Spleen (tissue), 7 donors: ENCODE results near the gene BRCC3.

Experiments
- POLR2A ChIP-seq, 3 donors: fragments of 450-650 bp; IDR thresholded peaks; one replicate each; pipeline ENCODE4 v1.5.1; 2017; ENCODE audit warnings: antibody characterized with exemption in 3 of 3, mild to moderate bottlenecking in 1 of 3
- TF ChIP-seq, protein P1 (sequence below), 11 experiments: fragments of 200-600 bp in 7 of 11; fragments of 450-650 bp in 4 of 11; sonication (generic) in 4 of 11; IDR thresholded peaks in 8 of 11; conservative IDR thresholded peaks in 3 of 11; 1 replicate in 7 of 11; 2 replicates in 4 of 11; pipeline versions ENCODE4 v1.4.0 to v1.8.0; 2016 to 2021; ENCODE audit warnings: antibody characterized with exemption in 11 of 11, inconsistent platforms in 4 of 11, mild to moderate bottlenecking in 1 of 11
- donor health status: DM: no; HTN: no; CAD: no; lungs with moderate emphysema.
- donor health status: DM: no; HTN: no; CAD: no.
- donor health status: DM: no; HTN: no; CAD: no.

DNA sequence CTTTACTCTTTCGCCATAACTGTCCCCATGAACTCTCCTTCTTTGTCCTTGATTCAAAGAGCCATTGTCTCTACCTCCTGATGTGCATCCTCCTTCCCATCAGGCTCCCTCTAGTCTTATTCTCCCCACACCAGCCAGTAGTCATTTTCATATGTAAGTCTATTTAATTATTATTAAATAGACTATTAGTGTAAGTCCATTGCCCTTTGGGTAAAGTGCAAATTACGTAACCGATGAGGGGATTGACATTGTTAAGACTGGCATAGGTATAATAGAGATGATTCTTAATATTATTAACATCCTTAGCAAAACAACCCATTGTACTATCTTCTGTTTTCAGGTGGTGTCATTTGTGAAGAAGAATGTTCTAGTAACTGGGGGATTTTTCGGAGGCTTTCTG, 17.1 kb upstream of the BRCC3 start:
- no peak for TF ChIP-seq POLR2A (IDR thresholded peaks at IDR 0.05)
- TF ChIP-seq, protein P1, sequence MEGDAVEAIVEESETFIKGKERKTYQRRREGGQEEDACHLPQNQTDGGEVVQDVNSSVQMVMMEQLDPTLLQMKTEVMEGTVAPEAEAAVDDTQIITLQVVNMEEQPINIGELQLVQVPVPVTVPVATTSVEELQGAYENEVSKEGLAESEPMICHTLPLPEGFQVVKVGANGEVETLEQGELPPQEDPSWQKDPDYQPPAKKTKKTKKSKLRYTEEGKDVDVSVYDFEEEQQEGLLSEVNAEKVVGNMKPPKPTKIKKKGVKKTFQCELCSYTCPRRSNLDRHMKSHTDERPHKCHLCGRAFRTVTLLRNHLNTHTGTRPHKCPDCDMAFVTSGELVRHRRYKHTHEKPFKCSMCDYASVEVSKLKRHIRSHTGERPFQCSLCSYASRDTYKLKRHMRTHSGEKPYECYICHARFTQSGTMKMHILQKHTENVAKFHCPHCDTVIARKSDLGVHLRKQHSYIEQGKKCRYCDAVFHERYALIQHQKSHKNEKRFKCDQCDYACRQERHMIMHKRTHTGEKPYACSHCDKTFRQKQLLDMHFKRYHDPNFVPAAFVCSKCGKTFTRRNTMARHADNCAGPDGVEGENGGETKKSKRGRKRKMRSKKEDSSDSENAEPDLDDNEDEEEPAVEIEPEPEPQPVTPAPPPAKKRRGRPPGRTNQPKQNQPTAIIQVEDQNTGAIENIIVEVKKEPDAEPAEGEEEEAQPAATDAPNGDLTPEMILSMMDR (IDR thresholded peaks at IDR 0.05 in 8 of 11, conservative IDR thresholded peaks at IDR 0.05 in 3 of 11): no peak
